ENCODE data around the gene CARNS1.

DNA sequence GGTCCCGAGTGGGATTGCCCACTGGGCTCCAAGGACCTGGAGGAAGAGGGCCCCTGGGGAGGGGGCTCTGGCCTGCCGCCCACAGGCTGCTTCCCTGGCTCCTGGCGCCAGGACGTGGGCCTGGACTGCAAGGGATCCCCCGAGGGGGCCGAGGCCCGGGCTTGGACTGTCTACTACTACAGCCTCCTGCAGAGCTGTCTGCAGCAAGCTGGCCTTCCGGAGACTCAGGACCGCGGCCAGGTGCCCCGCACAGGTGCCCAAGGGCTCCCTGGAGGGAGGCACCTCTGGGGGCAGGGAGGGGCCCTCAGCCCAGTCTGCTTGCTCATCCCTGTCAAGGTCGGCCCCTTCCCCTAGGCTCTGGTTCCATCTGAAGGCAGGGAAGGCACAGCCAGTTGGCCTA is 1.9 kb downstream of the CARNS1 start:
- TF ChIP-seq, protein P1, sequence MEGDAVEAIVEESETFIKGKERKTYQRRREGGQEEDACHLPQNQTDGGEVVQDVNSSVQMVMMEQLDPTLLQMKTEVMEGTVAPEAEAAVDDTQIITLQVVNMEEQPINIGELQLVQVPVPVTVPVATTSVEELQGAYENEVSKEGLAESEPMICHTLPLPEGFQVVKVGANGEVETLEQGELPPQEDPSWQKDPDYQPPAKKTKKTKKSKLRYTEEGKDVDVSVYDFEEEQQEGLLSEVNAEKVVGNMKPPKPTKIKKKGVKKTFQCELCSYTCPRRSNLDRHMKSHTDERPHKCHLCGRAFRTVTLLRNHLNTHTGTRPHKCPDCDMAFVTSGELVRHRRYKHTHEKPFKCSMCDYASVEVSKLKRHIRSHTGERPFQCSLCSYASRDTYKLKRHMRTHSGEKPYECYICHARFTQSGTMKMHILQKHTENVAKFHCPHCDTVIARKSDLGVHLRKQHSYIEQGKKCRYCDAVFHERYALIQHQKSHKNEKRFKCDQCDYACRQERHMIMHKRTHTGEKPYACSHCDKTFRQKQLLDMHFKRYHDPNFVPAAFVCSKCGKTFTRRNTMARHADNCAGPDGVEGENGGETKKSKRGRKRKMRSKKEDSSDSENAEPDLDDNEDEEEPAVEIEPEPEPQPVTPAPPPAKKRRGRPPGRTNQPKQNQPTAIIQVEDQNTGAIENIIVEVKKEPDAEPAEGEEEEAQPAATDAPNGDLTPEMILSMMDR (conservative IDR thresholded peaks at IDR 0.05), result no peak
- TF ChIP-seq ZFX (IDR thresholded peaks at IDR 0.05), result no peak
